NCI-H345 treated with DMSO at 0.1 percent for 48 hours (cell line): ENCODE data around the gene DYNC1H1.
"Not testable (repeated sequence)": the region's sequence is repeated elsewhere in the genome, so short reads cannot be mapped to it uniquely, and the experiment has no call there.

Experiments
- DNase-seq: peaks from one replicate; lab custom pipeline; 2025; ENCODE audit not compliant: unreplicated experiment; lab: John Stamatoyannopoulos, UW

The DYNC1H1 gene

DNA sequence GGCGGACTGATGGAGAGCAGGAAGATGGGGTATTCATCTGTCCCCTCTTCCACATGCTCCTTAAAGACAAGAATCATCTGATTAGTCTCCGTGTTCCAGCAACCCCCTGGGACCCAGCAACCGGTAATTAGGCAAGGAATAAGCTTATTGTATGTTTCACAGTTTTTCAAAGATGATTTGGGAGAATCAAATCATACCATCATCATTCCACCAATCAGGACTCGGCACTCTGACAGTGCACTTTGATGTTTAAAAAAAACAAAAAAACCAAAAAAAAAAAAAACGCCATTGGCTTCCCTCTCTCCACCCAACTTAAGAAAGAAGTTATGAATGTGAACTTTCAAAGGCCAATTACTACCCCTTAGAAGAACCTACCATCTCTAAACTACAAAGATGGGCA lies 1.3 kb upstream of the DYNC1H1 start:
- DNase-seq = no peak

- no peak for DNase-seq
Observed at GRCh38 chr14:101963656-101964296, 597 bp upstream of the DYNC1H1 start.

DNA sequence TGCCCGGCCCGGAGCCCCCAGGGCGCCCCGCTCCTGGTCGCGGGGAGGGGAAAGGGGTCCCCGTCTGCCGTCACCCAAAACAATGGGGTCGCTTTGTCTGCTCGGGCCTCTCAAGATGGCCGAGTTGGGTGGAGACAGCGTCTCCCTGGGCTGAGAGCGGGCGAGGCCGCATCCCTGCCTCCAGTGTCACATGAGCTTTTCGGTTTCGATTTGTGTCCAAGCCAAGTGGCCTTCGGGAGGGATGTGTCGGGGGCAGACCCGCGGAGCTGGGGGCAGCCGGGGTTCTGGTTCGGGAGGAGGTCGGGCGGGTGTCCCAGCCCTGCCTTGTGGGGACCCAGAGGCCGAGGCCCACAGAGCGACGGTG lies 790 bp downstream of the DYNC1H1 start:
- no peak for DNase-seq

GRCh38 chr14:101965770-101966722 lies 1.7 kb downstream of the DYNC1H1 start:
- DNase-seq = no peak

GRCh38 chr14:101966742-101967141 lies 2.4 kb downstream of the DYNC1H1 start:
- no peak for DNase-seq

GRCh38 chr14:101968186-101968585 lies 3.8 kb downstream of the DYNC1H1 start:
- DNase-seq = no peak

DNA sequence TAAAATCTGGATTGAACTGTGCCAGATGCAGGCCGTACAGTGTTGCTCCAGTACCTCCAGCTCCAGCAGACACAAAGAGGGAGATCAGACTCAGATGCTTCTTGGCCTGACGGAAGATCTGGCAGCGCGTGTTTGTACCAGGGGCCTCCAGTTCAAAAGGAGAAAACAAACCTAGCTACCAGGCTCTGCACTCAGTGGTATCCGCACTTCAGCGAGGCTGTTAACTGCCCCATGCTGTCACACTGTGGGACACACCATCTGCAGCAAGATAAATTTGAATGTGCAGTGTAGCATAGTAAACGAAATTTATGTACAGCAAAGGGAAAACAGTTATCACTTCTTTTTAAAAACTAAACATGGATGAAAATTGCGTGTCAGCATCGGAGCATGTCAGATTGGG lies 5.1 kb downstream of the DYNC1H1 start:
- DNase-seq = no peak

- no peak for DNase-seq
Observed at GRCh38 chr14:101970830-101971400, 6.5 kb downstream of the DYNC1H1 start.

- DNase-seq = not testable (repeated sequence)
Observed at GRCh38 chr14:101971458-101971857, 7.1 kb downstream of the DYNC1H1 start.

DNA sequence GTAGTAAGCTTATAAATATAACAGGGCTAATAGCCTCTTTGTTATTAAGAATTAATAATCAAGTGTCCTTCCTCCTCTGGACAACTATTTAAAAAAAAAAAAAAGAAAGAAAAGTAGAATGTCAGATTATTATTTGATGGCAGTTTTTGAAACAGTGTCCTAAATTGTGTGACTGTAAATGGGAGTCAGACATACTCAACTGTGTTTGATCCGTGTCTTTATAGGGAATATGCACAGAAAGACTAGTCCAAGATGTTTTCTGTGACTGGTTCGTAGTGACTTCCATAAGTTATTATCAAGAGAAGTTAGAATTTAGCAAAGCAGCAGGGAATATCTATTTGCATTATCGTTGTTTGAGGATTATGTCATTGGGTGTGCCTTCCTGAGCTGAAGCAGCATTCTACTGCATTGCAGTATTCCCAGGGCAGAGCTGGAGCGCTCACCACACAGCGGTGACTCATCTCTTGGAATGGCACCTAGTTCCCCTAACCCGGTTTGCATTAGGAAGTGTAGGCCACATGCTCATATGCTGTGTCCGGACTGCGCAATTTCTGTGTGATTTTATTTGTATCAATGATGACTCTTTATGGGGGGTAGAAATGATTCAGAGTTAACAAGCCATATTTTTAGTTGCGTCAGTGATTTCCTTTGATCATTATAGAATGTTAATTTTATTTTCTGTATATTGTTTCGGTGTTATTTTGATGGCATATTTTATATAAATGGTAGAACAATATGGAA lies 7.9 kb downstream of the DYNC1H1 start:
- no peak for DNase-seq

DNA sequence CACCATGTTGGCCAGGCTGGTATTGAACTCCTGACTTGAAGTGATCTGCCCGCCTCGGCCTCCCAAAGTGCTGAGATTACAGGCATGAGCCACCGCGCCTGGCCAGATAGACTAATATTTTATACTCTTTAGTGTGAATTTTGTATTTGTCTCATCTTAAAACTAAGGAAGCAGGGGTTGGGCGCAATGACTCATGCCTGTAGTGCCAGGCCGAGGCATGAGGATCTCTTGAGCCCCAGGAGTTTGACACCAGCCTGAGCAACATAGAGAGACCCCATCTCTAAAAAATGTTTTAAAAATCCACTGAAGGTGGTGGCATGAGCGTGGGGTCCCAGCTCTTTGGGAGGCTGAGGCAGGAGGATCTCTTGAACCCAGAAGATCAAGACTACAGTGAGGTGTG lies 9.0 kb downstream of the DYNC1H1 start:
- DNase-seq = no peak

DNA sequence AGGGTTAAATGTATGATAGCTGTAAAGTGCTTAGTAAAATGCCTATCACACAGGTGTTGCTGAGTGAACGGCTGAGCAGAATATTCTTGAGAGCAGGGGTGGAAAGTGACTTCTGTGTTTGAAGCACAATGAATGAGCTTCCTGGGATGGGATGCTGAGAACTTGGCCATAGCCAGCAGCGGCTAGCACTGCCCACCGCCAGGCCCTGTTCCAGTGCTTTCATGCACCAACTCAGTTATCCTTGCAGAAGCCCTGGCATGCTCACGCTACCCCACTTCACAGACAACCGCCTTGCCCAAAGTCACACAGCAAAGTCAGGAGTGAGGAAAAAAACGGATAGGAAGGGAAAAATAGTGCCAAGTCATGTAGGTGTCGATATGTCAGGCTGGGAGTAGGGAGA lies 10.9 kb downstream of the DYNC1H1 start:
- no peak for DNase-seq

DNA sequence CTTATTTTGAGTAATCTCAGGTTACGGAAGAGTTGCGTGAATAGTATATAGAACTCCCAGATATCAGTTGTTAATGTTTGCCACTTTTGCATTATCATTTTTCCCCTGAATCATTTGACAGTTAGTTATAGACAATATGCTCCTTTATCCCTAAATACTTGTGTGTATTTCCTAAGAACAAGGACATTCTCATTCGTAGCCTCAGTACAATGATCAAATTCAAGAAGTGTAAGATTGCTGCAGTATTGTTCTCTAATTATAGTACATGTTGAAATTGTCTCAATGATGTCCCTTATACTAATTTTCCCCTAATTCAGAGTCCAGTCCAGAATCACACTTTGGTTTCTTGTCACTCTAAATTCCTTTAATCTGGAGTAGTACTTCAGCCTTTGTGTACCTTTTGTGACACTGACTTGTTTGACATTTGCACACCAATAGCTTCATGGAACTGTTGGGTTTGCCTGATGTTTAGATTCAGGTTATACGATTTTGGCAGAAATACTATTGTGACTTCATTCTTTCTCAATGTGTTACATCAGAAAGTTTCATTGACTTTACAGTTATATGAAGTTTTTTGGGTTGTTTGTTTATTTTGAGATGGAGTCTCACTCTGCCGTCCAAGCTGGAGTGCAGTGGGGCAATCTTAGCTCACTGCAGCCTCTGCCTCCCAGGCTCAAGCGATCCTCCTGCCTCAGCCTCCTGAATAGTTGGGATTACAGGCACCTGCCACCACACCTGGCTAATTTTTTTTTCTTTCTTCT lies 13.1 kb downstream of the DYNC1H1 start:
- DNase-seq = no peak

GRCh38 chr14:101979666-101980065 lies 15.3 kb downstream of the DYNC1H1 start:
- no peak for DNase-seq

- DNase-seq = no peak
Observed at GRCh38 chr14:101980251-101980650, 15.9 kb downstream of the DYNC1H1 start.

DNA sequence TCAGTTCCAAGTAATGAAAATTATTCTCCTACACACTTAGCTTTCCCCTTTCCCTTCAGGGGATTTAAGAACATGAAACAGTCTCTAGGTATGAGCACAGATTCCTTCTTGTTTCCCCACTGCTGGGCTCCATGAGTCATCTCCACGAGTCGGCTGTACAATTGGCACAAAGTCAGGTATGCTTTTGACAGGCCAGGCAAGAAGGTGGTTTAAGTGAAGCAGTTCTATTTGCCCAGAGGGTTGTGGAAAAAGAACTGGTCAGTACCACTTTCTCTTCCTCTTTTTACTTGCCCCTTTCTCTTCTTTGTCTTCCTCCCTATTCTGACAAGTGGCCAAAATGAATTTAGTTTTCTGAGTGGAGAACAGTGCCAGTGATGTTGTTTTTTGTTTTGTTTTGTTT lies 16.3 kb downstream of the DYNC1H1 start:
- DNase-seq = no peak

- DNase-seq = no peak
Observed at GRCh38 chr14:101982621-101983020, 18.2 kb downstream of the DYNC1H1 start.

GRCh38 chr14:101984831-101985230 lies 20.5 kb downstream of the DYNC1H1 start:
- DNase-seq = not testable (repeated sequence)

DNA sequence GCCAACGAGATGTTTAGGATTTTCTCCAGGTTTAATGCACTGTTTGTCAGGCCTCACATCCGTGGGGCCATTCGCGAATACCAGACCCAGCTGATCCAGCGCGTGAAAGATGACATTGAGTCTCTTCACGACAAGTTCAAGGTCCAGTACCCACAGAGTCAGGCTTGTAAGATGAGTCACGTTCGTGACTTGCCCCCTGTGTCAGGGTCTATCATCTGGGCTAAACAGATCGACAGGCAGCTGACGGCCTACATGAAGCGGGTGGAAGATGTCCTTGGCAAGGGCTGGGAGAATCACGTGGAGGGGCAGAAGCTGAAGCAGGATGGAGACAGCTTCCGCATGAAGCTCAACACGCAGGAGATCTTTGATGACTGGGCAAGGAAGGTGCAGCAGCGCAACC lies 21.6 kb downstream of the DYNC1H1 start:
- no peak for DNase-seq

DNA sequence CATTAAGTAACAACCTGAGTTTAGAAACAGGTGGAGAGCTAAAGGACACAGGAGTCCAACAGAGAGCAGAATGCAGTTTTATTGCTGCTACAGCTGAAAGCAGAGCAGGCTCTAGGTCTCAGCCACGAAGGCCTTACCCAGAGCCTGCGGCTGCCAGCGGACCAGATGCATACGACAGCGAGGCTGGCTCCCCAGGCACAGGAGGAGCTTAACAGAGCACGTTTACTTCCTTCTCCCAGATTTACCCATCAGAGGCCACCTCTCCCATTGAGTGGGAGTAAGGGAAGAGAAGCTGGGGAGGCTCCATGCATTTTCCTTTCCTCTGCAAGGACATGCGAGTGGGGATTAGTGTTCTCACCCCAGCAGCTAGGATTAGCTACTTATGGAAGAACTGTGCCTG lies 22.6 kb downstream of the DYNC1H1 start:
- DNase-seq = no peak

DNA sequence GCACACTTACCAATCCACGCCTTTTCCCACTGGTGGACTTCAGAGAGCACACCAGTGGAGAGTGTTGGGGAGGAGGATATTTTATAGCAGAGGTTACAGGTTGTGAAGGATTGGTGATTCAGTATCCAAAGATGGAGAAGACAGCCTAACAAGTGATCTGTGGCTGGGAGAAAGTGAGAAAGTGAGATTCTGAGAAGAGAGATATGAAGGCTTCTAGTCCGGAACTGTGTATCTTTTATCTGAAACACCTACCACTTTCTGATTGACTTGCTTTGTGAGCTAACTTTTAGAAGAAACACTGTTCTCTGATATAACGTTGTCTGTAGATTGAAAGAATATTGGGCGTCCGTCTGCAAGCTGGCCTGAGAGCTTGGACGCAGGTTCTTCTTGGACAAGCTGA lies 24.0 kb downstream of the DYNC1H1 start:
- DNase-seq = no peak
